A549 (cell line): ENCODE measurements around the gene LRG1. TPM values are rescaled to one million over a fixed set of nuclear protein-coding genes. Genes with fewer than 3 reads are reported as not detected.

Source experiments
- ATAC-seq, 2 experiments: fragments of 200-7000 bp in 1 of 2; fragments of >200 bp in 1 of 2; cut with Nextera tagmentation in 1 of 2; cut with Tn5 transposase in 1 of 2; 3 replicates each; pipeline versions ENCODE4 v1.8.0 to v1.9.1; 2018 to 2020; ENCODE audit warnings: mild to moderate bottlenecking in 1 of 2, moderate library complexity in 1 of 2
- CTCF ChIA-PET: fragments of 300-600 bp; sonication (Branson Sonifier 250); formaldehyde crosslinking; extraction: SDS; loops from one replicate; lab custom pipeline; 2021; ENCODE audit warnings: antibody characterized with exemption, inconsistent platforms; lab: Yijun Ruan, JAX
- POLR2A ChIA-PET: fragments of 350-600 bp; formaldehyde crosslinking; extraction: SDS; loops from one replicate; lab custom pipeline; 2021; ENCODE audit warnings: antibody characterized with exemption, inconsistent platforms; lab: Yijun Ruan, JAX
- DNase-seq, 2 experiments: peaks; one replicate each; pipeline versions ENCODE4 v3.0.0 to v3.0.0-alpha.2; 2011 to 2016; ENCODE audit warnings: low read depth in 1 of 2, low spot score in 1 of 2
- FAIRE-seq: peaks from 2 replicates; lab custom pipeline; 2011; peaks lifted over from hg19 to GRCh38; lab: Jason Lieb, UNC
- H3K27ac ChIP-seq, 2 experiments: fragments of >200 bp; sonication (Bioruptor Twin); formaldehyde crosslinking; 3 replicates each; pipeline ENCODE4 v1.5.1; 2016 to 2017
- H3K4me1 ChIP-seq: fragments of >200 bp; sonication (Bioruptor Twin); formaldehyde crosslinking; 3 replicates; pipeline ENCODE4 v1.6.1; 2016
- H3K4me2 ChIP-seq: fragments of >200 bp; sonication (Bioruptor Twin); formaldehyde crosslinking; 3 replicates; pipeline ENCODE4 v1.6.1; 2016
- H3K4me3 ChIP-seq: fragments of >200 bp; sonication (Bioruptor Twin); formaldehyde crosslinking; 3 replicates; pipeline ENCODE4 v1.5.1; 2016
- H3K9me3 ChIP-seq: fragments of >200 bp; sonication (Bioruptor Twin); formaldehyde crosslinking; 3 replicates; pipeline ENCODE4 v1.6.1; 2016
- ATOH8 ChIP-seq: fragments of 250-450 bp; sonication (Bioruptor Pico); IDR thresholded peaks from 2 replicates; pipeline ENCODE4 v1.5.0; 2020; ENCODE audit warnings: low read depth, mild to moderate bottlenecking, moderate library complexity
- BCL3 ChIP-seq: fragments of >200 bp; sonication (Bioruptor Twin); formaldehyde crosslinking; IDR thresholded peaks from 3 replicates; pipeline ENCODE4 v1.6.1; 2016
- CBX2 ChIP-seq: fragments of 200-600 bp; sonication (generic); IDR thresholded peaks from 2 replicates; pipeline ENCODE4 v1.6.1; 2016; ENCODE audit warnings: low read depth, mild to moderate bottlenecking, borderline replicate concordance
- CHD2 ChIP-seq: fragments of 150-350 bp; IDR thresholded peaks from 2 replicates; pipeline ENCODE4 v1.6.1; 2014; ENCODE audit warnings: low read length; ENCODE audit not compliant: partially characterized antibody
- ELK1 ChIP-seq: fragments of 150-350 bp; IDR thresholded peaks from 2 replicates; pipeline ENCODE4 v1.6.1; 2014; ENCODE audit warnings: low read depth, mild to moderate bottlenecking, low read length
- ESRRA ChIP-seq: fragments of 150-350 bp; IDR thresholded peaks from 2 replicates; pipeline ENCODE4 v1.6.1; 2014; ENCODE audit warnings: mild to moderate bottlenecking, low read length, borderline replicate concordance
- FOXS1 ChIP-seq: fragments of 250-450 bp; sonication (Bioruptor Pico); IDR thresholded peaks from 2 replicates; pipeline ENCODE4 v1.5.0; 2020; ENCODE audit warnings: mild to moderate bottlenecking, moderate library complexity
- HOXA7 ChIP-seq: fragments of 250-450 bp; sonication (Bioruptor Pico); IDR thresholded peaks from 2 replicates; pipeline ENCODE4 v1.5.0; 2020; ENCODE audit warnings: mild to moderate bottlenecking, moderate library complexity
- HOXB5 ChIP-seq: fragments of 250-450 bp; sonication (Bioruptor Pico); IDR thresholded peaks from 2 replicates; pipeline ENCODE4 v1.5.0; 2020; ENCODE audit warnings: mild to moderate bottlenecking, moderate library complexity
- JUNB ChIP-seq: fragments of >200 bp; sonication (Bioruptor Twin); formaldehyde crosslinking; IDR thresholded peaks from 2 replicates; pipeline ENCODE4 v1.6.1; 2016
- MAFK ChIP-seq: fragments of 450-650 bp; IDR thresholded peaks from 2 replicates; pipeline ENCODE4 v1.6.1; 2014; ENCODE audit not compliant: partially characterized antibody
- MYC ChIP-seq: IDR thresholded peaks from 2 replicates; pipeline ENCODE4 v1.6.1; 2012; ENCODE audit warnings: mild to moderate bottlenecking, inconsistent platforms, low read length, improper control_type of control experiment, borderline replicate concordance
- PHF8 ChIP-seq: fragments of 200-600 bp; sonication (generic); IDR thresholded peaks from 2 replicates; pipeline ENCODE4 v1.6.1; 2016; ENCODE audit warnings: low read depth, mild to moderate bottlenecking, antibody characterized with exemption, moderate library complexity, borderline replicate concordance
- POLR2AphosphoS2 ChIP-seq: conservative IDR thresholded peaks from 2 replicates; pipeline ENCODE4 v1.6.1; 2012; ENCODE audit warnings: low read length, improper control_type of control experiment, inconsistent platforms
- RCOR1 ChIP-seq: fragments of 150-350 bp; IDR thresholded peaks from 2 replicates; pipeline ENCODE4 v1.6.1; 2014; ENCODE audit warnings: antibody characterized with exemption, low read length, low read depth
- REST ChIP-seq: fragments of 200-600 bp; sonication (generic); IDR thresholded peaks from 2 replicates; pipeline ENCODE4 v1.6.1; 2016; ENCODE audit warnings: antibody characterized with exemption, mild to moderate bottlenecking, moderate library complexity
- SREBF2 ChIP-seq: fragments of 450-650 bp; IDR thresholded peaks from 2 replicates; pipeline ENCODE4 v1.6.1; 2014; ENCODE audit warnings: mild to moderate bottlenecking, moderate library complexity
- USF2 ChIP-seq: fragments of 450-650 bp; IDR thresholded peaks from 2 replicates; pipeline ENCODE4 v1.6.1; 2014; ENCODE audit warnings: antibody characterized with exemption
- ZSCAN20 ChIP-seq: fragments of 250-450 bp; sonication (Bioruptor Pico); IDR thresholded peaks from 2 replicates; pipeline ENCODE4 v1.8.0; 2022; ENCODE audit warnings: mild to moderate bottlenecking, moderate library complexity
- WGBS: methylation state at CpG from one replicate; pipeline ENCODE4 v1.1.6; 2017; ENCODE audit errors: missing lambda C conversion rate; 5-methylcytosine and 5-hydroxymethylcytosine counted together
- polyA plus RNA-seq, 4 experiments: library from polyadenylated mRNA; depleted of rRNA in 3 of 4; stranded (reverse); fragments of >200 nt; fragmentation: RNase III in 1 of 4; extraction: RNeasy Plus Mini Kit Qiagen cat#74134 plus additional on column Dnase treatment in 1 of 4; gene quantifications; 2 replicates in 3 of 4; 3 replicates in 1 of 4; pipeline ENCODE4 v1.2.3, GENCODE V29; 2011 to 2017

Gene LRG1
- polyA plus RNA-seq, 2 of the 4 experiments (the other 2 are of a cell fraction) = 0.18 TPM; not detected in 1

GRCh38 chr19:4493929-4494690 lies 45.7 kb downstream of the LRG1 start:
- H3K4me2 ChIP-seq = no peak overlapping the region
- DNase-seq = no peak
- no peak for ATAC-seq
- ChIA-PET POLR2A (no interaction called here), CTCF (interaction anchor here (0.6 to 1.4 kb wide), 3 partner anchors 12 to 226 kb away, joined by 3 to 5 read pairs (median 5); no protein-coding TSS in a partner anchor)
- no peak overlapping the region for H3K27ac ChIP-seq
- no peak overlapping the region for H3K4me3 ChIP-seq
- H3K9me3 ChIP-seq = no peaks in the 10 kb centered on the region
- FAIRE-seq = no peak
- H3K4me1 ChIP-seq = no peaks in the 10 kb centered on the region
- TF ChIP-seq POLR2AphosphoS2 (no peak), BCL3 (no peak), USF2 (no peak), PHF8 (no peak), JUNB (no peak), FOXS1 (CRISPR knock-in tag) (no peak), CHD2 (no peak), SREBF2 (no peak), HOXB5 (CRISPR knock-in tag) (no peak), RCOR1 (no peak), ESRRA (no peak), MYC (no peak), ATOH8 (CRISPR knock-in tag) (no peak), MAFK (no peak), CBX2 (no peak), ELK1 (no peak)
- WGBS = 91% methylated on average over 51 of the region's 61 CpGs

GRCh38 chr19:4493104-4493928 lies 46.5 kb downstream of the LRG1 start:
- ChIA-PET CTCF (no interaction called here), POLR2A (no interaction called here)
- no peak for TF ChIP-seq ZSCAN20 (CRISPR knock-in tag)
- TF ChIP-seq REST = no peak
- no peak for TF ChIP-seq HOXA7 (CRISPR knock-in tag)
- no peak for TF ChIP-seq BCL3
- no peak for TF ChIP-seq POLR2AphosphoS2
- TF ChIP-seq RCOR1 = no peak
- no peak overlapping the region for H3K4me3 ChIP-seq
- DNase-seq (no peak), FAIRE-seq (no peak), ATAC-seq (no peak)
- H3K27ac ChIP-seq = no peak overlapping the region
- 92% methylated on average over 37 of the region's 41 CpGs for WGBS
- H3K4me2 ChIP-seq = no peak overlapping the region
- H3K9me3 ChIP-seq = no peaks in the 10 kb centered on the region
- H3K4me1 ChIP-seq = no peaks in the 10 kb centered on the region
